ENCODE measurements around the gene TDRD15.
"Not testable (repeated sequence)": the region's sequence is repeated elsewhere in the genome, so short reads cannot be mapped to it uniquely, and the experiment has no call there.

The TDRD15 gene

GRCh38 chr2:21118302-21118920, 5.4 kb upstream of the TDRD15 start:
- no peaks in the 10 kb centered on the region for H3K36me3 ChIP-seq (ENCODE audit: control insufficient read depth, insufficient read depth, low read length)
- no peak overlapping the region for H3K4me3 ChIP-seq (replicated peaks; ENCODE audit: low read depth, low read length)
- no peak for DNase-seq (ENCODE audit: extremely low read depth, insufficient read length)
- peak; percentile 46 for TF ChIP-seq CTCF (IDR thresholded peaks at IDR 0.05; ENCODE audit: insufficient read depth, low read length, poor library complexity, severe bottlenecking)
- no peaks in the 10 kb centered on the region for H3K27me3 ChIP-seq (replicated peaks; ENCODE audit: control insufficient read depth, insufficient read depth, low read length)

- no peak overlapping the region for H3K4me3 ChIP-seq (replicated peaks; ENCODE audit: low read depth, low read length)
- TF ChIP-seq CTCF (IDR thresholded peaks at IDR 0.05; ENCODE audit: insufficient read depth, low read length, poor library complexity, severe bottlenecking): no peak
- no peaks in the 10 kb centered on the region for H3K36me3 ChIP-seq (ENCODE audit: control insufficient read depth, insufficient read depth, low read length)
- DNase-seq (ENCODE audit: extremely low read depth, insufficient read length): no peak
- no peaks in the 10 kb centered on the region for H3K27me3 ChIP-seq (replicated peaks; ENCODE audit: control insufficient read depth, insufficient read depth, low read length)
Observed at GRCh38 chr2:21131861-21132260, 8.1 kb downstream of the TDRD15 start.

- no peak for DNase-seq (ENCODE audit: extremely low read depth, insufficient read length)
- no peaks in the 10 kb centered on the region for H3K36me3 ChIP-seq (ENCODE audit: control insufficient read depth, insufficient read depth, low read length)
- H3K4me3 ChIP-seq (replicated peaks; ENCODE audit: low read depth, low read length): no peak overlapping the region
- no peaks in the 10 kb centered on the region for H3K27me3 ChIP-seq (replicated peaks; ENCODE audit: control insufficient read depth, insufficient read depth, low read length)
- TF ChIP-seq CTCF (IDR thresholded peaks at IDR 0.05; ENCODE audit: insufficient read depth, low read length, poor library complexity, severe bottlenecking): no peak
Observed at GRCh38 chr2:21135585-21135984, 11.8 kb downstream of the TDRD15 start.

GRCh38 chr2:21142149-21142548, 18.4 kb downstream of the TDRD15 start:
- TF ChIP-seq CTCF (IDR thresholded peaks at IDR 0.05; ENCODE audit: insufficient read depth, low read length, poor library complexity, severe bottlenecking): no peak
- H3K27me3 ChIP-seq (replicated peaks; ENCODE audit: control insufficient read depth, insufficient read depth, low read length): no peaks in the 10 kb centered on the region
- no peak for DNase-seq (ENCODE audit: extremely low read depth, insufficient read length)

GRCh38 chr2:21146638-21147037, 22.9 kb downstream of the TDRD15 start:
- DNase-seq (ENCODE audit: extremely low read depth, insufficient read length): no peak
- no peaks in the 10 kb centered on the region for H3K27me3 ChIP-seq (replicated peaks; ENCODE audit: control insufficient read depth, insufficient read depth, low read length)
- TF ChIP-seq CTCF (IDR thresholded peaks at IDR 0.05; ENCODE audit: insufficient read depth, low read length, poor library complexity, severe bottlenecking): no peak

More at GRCh38 chr2:21142149-21142548, 18.4 kb downstream of the TDRD15 start:
- Histone ChIP-seq H3K36me3 (ENCODE audit: control insufficient read depth, insufficient read depth, low read length) (no peaks in the 10 kb centered on the region), H3K4me3 (replicated peaks; ENCODE audit: low read depth, low read length) (no peak overlapping the region)

GRCh38 chr2:21148718-21149117, 24.9 kb downstream of the TDRD15 start:
- Histone ChIP-seq H3K27me3 (replicated peaks; ENCODE audit: control insufficient read depth, insufficient read depth, low read length) (no peaks in the 10 kb centered on the region), H3K36me3 (ENCODE audit: control insufficient read depth, insufficient read depth, low read length) (no peaks in the 10 kb centered on the region), H3K4me3 (replicated peaks; ENCODE audit: low read depth, low read length) (no peak overlapping the region)
- TF ChIP-seq CTCF (IDR thresholded peaks at IDR 0.05; ENCODE audit: insufficient read depth, low read length, poor library complexity, severe bottlenecking): no peak
- DNase-seq (ENCODE audit: extremely low read depth, insufficient read length): no peak

More at GRCh38 chr2:21146638-21147037, 22.9 kb downstream of the TDRD15 start:
- no peaks in the 10 kb centered on the region for H3K36me3 ChIP-seq (ENCODE audit: control insufficient read depth, insufficient read depth, low read length)
- H3K4me3 ChIP-seq (replicated peaks; ENCODE audit: low read depth, low read length): no peak overlapping the region

- H3K36me3 ChIP-seq (ENCODE audit: control insufficient read depth, insufficient read depth, low read length); H3K4me3 ChIP-seq (replicated peaks; ENCODE audit: low read depth, low read length); H3K27me3 ChIP-seq (replicated peaks; ENCODE audit: control insufficient read depth, insufficient read depth, low read length); DNase-seq (ENCODE audit: extremely low read depth, insufficient read length): not testable (repeated sequence)
Observed at GRCh38 chr2:21151234-21151633, 27.5 kb downstream of the TDRD15 start.
